K562 (cell line): ENCODE results near the gene AGO4.

ENCODE experiments used
- ZNF263 ChIP-seq: sonication (generic); formaldehyde crosslinking; IDR thresholded peaks from 2 replicates; pipeline ENCODE4 v1.8.0; 2022; ENCODE audit warnings: mild to moderate bottlenecking, missing genetic modification reagents, borderline replicate concordance
- TF ChIP-seq, protein P1 (sequence below): fragments of 450-650 bp; IDR thresholded peaks from 2 replicates; pipeline ENCODE4 v1.6.1; 2017; ENCODE audit warnings: antibody characterized with exemption

GRCh38 chr1:35854989-35855700 lies 47.3 kb downstream of the AGO4 start:
- TF ChIP-seq, protein P1, sequence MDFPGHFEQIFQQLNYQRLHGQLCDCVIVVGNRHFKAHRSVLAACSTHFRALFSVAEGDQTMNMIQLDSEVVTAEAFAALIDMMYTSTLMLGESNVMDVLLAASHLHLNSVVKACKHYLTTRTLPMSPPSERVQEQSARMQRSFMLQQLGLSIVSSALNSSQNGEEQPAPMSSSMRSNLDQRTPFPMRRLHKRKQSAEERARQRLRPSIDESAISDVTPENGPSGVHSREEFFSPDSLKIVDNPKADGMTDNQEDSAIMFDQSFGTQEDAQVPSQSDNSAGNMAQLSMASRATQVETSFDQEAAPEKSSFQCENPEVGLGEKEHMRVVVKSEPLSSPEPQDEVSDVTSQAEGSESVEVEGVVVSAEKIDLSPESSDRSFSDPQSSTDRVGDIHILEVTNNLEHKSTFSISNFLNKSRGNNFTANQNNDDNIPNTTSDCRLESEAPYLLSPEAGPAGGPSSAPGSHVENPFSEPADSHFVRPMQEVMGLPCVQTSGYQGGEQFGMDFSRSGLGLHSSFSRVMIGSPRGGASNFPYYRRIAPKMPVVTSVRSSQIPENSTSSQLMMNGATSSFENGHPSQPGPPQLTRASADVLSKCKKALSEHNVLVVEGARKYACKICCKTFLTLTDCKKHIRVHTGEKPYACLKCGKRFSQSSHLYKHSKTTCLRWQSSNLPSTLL = no peak
- TF ChIP-seq ZNF263 (CRISPR knock-in tag) = no peak
